Stimulated activated CD4-positive, alpha-beta T cell treated with anti-CD3 and anti-CD28 coated beads, Interleukin-1b, Interleukin-23, amount 100 ng/mL, for 48 hours (primary cell): ENCODE measurements around the gene OVOL1.
"Not testable (repeated sequence)": the region's sequence is repeated elsewhere in the genome, so short reads cannot be mapped to it uniquely, and the experiment has no call there.

Experiments used
- DNase-seq: peaks from one replicate; pipeline ENCODE4 v3.0.0-alpha.2; 2020

Gene OVOL1

DNA sequence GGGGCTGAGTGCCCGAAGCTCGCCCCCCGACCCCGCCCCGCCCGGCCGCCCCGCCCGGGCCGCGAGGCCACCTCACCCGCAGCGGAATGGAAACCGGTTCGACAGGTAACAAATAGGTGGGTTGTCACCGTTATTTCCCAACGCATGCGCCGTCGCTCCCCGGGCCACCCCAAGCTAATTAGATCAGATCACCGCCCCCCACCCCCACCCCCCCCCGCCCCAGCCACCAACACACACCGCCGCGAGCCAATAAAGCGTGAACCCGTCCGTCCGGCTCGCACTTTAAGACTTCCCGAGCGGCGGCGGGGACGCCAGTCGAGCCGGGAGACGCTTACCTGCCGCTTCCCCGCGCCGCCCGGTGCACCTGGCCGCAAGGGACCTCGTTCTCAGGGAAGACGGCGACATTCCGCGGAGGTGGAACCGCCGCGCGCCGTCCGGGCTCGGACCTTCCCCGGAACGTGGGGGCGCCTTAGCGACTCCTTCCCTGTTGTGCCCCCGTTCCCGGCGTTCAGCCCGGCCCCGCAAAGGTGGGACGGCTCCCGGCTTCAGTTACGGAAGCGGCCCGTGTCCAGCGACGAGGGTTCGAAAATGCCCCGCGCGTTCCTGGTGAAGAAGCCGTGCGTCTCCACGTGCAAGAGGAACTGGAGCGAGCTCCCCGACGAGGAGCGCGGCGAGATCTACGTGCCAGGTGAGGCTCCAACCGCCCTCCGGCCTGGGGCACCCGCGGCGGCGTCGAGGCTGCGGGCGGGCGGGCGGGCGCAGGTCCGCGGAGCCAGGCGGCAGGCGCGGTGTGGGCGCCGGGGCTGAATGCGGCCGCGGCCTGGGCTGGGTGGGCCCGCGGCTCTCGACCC lies at the start of gene OVOL1:
Gene OVOL1, plus strand, starts transcription at position 278 of the 851 bp plus-strand sequence. Its CDS starts 311 bp downstream, at position 589.
- no peak for DNase-seq

DNA sequence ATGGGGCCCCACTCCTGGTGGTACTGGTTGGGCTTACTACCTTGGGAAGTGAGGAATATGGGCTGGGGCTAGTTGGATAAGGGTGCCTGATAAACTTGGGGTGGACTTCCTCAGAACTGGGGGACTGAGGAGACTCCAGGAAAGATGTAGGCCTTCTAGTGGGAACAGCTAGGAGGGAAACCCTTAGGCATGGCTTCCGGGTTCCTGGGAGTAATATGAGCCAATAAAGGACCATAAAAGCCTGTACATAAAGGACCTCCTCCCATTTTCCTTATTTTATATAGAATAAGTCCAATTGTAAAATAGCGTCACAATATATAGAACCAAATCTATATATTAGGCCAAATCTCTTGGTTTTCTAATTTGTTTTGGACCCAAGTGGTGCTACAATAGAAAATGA lies 47.8 kb upstream of the OVOL1 start:
- no peak for DNase-seq

DNA sequence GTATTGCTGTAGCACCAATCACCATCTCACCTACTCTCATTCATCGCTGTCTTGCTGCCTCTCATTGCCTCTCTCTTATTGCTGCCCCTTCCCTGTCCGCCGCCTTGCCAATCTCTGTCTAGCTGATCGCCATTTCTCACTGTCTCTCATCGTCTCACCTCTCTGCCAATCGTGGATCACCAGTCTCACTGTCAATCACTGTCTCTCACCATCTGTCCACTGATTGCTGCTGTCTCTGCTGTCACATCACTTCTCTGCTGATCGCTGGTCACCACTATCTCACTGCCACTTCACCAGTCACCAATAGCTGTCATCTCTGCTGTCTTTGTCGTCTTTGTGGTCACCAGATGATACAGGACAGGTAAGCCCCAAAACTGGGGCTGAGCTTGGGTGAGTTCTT lies 45.7 kb upstream of the OVOL1 start:
- no peak for DNase-seq

DNA sequence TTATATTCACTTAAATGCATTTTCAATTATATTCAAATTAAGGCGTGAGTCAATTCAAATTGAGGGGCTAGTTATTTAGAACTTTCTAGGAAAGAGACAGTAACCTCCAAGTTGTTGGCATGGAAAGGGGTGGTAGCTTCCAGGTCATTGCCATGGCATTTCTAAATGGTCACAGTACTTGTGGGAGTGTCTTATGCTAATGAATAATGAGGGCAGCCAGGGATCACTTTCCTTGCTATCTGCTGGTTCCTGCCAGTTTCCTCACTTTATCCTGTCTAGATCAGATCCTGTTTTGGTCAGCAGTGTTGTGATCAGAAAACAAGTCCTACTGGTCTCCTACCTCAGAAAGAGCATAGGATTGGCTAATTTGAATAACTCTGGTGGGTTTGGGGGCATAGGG lies 44.5 kb upstream of the OVOL1 start:
- no peak for DNase-seq

DNA sequence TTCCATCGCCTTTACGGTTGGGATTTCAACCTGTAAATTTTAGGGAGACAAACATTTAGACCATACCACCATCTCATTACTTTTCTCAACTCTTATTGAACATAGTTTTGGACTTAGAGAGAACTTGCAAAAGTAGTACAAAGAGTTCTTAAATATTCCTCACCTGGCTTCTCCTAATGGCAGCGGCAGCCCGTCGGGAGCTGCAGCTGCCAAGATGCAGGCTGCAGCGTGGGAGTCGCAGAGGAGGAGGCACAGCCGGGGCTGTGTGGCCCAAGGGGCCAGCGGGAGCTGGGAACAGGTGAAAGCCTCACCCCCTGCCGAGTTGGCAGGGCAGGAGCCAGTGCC lies 43.2 kb upstream of the OVOL1 start:
- DNase-seq, result no peak

DNA sequence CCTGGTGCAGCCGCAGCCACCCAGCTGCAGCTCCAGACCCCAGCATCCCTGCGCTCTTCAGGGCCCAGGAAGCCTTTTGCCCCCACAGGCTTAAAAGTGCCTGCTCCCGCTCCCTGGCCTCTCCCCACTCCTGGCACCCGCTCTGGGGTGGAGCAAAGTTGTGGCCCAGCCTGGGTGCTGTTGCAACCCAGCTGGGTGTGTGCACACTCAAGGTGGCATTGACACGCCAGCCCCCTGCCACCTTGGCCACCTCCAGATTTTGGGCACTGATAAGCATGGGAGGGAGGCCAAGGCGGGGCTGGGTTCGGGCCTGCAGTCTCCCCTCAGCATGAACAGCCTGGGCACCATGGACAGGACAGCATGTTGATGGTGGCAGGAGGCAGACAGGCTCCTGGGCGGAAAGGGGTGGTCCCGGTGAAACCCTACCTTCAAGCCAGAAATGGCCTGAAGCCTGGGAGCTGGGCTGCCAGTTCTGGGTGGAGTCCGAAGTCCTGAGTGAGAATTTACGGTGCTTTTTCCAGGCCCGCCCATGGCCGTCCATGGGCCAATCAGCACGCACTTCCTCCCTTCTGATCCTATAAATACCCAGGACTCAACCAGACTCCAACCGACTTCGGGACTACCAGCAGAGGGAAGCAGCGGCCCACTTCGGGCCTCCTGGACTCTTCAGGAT lies 42.7 kb upstream of the OVOL1 start:
- DNase-seq, result peak; percentile 21

DNA sequence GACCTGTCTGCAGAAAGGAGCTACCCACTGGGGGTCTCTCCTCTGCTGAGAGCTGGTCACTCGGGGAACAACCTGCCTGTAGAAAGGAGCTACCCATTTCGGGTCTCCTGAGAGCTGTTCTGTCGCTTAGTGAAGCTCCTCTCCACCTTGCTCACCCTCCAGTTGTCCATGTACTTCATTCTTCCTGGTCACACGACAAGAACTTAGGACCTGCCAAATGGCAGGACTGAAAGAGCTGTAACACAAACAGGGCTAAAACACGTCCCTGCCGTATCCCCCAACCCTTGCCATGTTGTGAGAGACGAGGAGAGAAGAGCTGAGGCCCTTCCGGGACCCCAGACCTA lies 42.2 kb upstream of the OVOL1 start:
- DNase-seq, result no peak

DNA sequence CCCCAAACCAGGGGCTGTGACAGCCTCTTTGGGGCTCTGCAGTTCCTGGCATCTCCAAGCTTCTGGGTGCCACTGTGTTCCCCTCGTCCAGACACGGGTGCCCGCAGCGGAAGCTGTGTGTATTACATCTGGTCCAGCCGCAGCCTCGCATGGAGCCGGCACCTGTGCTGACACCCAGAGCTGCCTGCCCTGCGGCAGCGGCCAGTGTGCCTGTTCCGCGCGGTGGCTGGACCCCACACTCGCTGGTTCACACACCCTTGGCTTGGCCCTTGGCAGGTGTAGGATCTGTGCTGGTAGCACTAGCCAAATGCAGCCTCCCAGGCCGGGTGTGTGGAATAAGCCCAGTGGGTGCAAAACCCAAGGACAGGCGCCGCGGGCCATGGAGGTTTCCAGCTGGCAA lies 41.8 kb upstream of the OVOL1 start:
- DNase-seq, result no peak

DNA sequence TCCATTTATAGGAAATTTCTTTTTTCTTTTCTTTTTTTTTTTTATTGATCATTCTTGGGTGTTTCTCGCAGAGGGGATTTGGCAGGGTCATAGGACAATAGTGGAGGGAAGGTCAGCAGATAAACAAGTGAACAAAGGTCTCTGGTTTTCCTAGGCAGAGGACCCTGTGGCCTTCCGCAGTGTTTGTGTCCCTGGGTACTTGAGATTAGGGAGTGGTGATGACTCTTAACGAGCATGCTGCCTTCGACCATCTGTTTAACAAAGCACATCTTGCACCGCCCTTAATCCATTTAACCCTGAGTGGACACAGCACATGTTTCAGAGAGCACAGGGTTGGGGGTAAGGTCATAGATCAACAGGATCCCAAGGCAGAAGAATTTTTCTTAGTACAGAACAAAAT lies 24.7 kb upstream of the OVOL1 start:
- not testable (repeated sequence) for DNase-seq

DNA sequence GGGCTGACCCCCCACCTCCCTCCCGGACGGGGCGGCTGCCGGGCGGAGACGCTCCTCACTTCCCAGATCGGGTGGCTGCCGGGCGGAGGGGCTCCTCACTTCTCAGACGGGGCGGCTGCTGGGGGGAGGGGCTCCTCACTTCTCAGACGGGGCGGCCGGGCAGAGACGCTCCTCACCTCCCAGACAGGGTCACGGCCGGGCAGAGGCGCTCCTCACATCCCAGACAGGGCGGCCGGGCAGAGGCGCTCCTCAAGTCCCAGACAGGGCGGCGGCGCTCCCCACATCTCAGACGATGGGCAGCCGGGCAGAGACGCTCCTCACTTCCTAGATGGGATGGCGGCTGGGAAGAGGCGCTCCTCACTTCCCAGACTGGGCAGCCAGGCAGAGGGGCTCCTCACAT lies 24.0 kb upstream of the OVOL1 start:
- not testable (repeated sequence) for DNase-seq

DNA sequence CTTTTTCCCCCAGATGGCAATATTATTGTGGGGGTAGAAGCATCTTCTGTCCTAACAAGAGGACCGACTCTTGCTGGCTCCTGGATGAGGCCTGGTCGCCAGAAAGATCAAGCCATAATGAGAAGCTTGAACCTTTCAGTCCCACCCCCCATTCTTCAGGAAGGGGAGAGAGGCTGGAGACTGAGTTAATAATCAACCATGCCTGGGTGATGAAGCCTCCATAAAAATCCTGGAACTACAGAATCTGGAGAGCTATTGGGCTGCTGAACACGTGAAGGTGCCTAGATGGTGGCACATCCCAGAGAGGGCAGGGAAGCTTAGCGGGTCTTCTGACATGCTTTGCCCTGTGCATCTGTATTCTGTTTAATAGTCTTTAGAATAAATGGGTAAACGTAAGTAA lies 22.4 kb upstream of the OVOL1 start:
- DNase-seq, result no peak

DNA sequence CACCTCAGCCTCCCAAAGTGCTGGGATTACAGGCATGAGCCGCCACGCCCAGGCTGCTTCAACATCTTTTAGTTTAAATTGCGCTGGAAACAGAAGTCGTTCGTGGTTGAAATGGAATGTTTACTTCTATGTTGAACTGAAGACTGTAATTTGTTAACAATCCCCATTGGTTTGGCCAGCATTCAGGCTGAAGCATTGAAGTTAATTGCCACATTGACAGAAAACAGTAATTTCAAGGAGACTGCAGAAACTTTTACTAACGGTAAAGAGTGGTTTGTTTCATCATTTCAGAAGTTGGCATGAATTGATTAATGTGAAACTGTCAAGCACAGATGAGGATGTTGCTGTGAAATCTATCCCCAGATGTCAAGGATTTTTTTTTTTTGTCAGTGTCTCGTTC lies 20.3 kb upstream of the OVOL1 start:
- DNase-seq, result no peak

DNA sequence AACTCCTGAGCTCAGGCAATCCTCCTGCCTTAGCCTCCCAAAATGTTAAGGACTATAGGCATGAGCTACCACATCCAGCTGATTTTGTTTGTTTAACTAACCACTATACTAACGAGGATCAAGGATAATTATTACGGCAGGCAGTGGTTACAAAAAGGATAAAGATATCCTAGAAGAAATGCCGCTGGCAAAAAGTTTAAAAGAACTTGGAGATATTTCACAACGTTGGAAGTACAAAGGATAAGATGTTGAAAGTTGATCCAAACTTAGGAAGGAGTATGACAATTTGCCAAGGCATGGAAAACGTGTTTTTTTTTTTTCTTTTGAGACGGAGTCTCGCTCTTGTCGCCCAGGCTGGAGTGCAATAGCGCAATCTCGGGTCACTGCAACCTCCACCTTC lies 19.5 kb upstream of the OVOL1 start:
- no peak for DNase-seq

DNA sequence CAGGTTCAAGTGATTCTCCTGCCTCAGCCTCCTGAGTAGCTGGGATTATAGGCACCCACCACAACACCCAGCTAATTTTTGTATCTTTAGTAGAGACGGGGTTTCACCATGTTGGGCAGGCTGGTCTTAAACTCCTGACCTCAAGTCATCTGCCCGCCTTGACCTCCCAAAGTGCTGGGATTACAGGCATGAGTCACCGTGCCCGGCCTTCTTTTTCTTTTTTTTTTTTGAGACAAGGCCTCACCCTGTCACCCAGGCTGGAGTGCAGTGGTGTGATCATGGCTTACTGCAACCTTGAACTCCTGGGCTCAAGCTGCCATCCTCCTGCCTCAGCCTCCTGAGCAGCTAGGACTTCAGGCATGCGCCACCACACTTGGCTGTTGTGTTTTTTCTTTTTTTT lies 19.1 kb upstream of the OVOL1 start:
- not testable (repeated sequence) for DNase-seq

DNA sequence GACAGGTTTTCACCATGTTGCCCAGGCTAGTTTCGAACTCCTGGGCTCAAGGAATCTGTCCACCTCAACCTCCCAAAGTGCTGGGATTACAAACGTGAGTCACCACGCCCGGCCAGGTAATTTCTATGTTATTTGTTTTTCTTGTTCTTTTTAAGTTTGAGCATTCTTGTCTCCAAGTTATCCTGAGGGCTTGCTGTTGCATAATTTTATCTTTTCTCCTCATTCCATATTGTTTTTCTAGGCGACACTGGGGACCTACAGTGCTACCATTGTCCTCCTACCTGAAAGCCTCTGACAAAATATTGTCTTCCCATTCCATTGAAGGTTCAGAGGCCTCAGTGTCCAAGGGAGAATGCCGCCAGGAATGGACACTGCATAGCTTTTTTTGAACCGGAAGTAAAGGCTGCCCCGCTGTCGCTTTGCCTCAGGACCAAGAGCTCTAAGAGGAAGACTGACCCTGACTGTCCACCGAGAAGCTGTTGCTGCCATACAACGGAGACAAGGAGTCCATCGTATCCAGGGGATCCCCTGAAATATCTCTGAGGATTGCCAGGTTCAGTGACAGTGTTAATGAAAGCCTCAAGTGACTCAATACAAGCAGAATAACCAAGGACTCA lies 15.8 kb upstream of the OVOL1 start:
- no peak for DNase-seq

DNA sequence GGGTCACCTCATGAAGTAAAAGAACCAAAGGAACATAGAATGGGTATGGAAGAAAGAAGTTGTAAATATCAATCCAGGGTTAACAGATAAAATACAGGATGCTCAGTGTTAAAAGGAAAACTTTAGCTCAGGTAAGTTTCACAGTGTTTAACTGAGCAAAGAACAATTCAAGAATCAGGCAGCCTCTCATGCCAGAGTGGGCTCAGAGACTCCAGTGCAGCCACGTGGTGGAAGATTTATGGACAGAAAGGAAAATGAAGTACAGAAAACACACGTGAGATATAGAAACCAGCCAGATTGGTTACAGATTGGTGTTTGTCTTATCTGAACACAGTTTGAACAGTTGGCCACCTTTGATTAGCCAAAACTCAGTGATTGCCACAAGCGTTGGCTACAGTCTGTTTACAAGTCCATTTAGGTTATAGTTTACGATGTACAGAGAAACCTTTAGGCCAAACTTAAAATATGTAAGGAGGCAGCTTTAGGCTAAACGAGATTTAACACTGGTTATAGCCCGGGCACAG lies 15.2 kb upstream of the OVOL1 start:
- DNase-seq, result no peak

DNA sequence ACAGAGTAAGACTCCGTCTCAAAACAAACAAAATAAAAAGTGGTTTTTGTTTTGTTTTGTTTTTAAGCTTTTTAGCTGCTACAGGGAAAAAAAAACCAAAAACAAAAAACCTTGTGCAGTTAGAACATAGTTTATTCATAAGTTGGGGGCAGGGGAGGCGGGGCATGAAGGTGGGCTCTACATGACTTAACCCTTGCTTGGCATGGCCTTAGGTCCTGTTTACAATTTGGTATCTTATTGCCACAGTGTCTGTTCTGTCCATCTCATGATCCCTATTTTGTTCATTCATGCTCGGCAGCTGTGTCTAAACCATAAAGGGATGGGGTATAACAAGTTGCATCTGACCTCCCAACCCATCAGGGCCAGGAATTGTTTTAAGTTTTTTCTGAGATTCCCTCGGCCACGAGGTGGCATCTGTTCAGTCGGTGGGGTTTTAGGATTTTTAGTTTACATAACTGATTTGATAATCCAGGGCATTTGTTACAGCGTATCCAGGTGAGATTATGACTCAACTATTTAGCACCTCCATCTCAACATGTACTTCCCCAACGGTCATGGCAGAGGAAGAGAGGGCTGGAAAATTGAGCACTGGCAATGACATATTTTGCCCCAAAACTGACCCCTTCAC lies 13.0 kb upstream of the OVOL1 start:
- no peak for DNase-seq

DNA sequence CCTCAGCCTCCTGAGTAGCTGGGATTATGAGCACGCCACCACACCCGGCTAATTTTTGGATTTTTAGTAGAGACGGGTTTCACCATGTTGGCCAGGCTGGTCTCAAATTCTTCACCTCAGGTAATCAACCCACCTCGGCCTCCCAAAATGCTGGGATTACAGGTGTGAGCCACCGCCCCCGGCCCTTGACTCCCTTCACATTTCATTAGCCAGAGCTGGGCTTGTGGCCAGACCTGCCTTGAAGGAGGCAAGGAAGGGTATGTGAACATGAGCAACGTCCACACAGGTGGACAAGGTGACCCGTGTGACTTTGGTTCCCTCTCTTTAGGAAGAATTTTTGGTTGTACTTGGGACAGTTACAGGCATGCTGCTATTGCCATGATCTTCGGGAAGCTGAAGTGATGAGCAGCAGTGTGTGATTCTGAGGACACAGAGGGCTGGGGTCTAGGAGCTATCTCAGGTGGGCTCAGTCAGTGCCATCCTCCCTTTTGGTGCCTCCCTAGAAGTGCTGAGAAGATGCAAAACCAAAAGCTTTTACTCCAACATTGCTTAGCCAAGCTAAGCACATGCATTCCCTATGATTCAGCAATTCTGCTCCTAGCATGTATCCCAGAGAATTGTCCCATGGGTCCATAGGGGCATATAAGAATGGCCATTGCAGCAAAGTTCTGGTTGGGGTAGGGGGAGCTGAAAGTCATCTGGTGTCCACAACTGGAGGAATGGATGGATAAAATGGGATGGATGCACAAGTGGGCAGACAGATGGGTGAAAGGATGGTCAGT lies 12.1 kb upstream of the OVOL1 start:
- no peak for DNase-seq

DNA sequence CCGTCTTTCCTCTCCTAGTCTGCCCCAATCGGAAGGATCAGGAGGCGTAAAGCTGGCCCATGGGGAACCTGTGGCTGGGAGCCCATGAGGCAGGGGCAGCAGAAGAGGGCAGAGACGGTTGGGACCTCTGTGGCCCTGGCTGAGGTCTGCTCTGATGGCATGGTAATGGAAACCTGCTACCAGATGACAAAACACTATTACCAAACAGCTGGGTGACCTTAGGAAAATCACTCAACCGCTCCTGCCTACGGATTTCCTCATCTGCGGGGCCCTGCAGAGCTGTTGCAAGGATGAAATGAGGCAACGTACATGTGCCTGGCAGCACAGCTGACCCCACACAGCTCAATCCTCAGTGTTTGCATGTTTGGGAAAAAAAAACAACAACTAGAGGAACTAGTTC lies 10.7 kb upstream of the OVOL1 start:
- DNase-seq, result no peak

DNA sequence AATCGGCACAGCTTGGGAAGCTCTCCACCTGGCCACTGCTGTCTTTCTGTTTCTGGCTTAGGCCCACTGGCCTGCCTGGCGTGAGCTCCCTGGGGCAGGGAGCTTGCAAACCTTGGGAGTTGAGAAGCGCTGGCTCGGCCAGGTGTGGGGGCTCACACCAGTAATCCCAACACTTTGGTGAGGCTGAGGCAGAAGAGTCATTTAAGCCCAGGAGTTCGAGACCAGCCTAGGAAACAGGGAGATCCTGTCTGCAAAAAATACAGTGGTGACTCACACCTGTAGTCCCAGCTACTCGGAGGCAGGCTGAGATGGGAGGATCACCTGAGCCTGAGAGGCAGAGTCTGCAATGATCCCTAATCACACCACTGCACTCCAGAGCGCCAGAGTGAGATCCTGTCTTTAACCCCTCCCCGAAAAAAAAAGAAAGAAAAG lies 10.1 kb upstream of the OVOL1 start:
- no peak for DNase-seq

DNA sequence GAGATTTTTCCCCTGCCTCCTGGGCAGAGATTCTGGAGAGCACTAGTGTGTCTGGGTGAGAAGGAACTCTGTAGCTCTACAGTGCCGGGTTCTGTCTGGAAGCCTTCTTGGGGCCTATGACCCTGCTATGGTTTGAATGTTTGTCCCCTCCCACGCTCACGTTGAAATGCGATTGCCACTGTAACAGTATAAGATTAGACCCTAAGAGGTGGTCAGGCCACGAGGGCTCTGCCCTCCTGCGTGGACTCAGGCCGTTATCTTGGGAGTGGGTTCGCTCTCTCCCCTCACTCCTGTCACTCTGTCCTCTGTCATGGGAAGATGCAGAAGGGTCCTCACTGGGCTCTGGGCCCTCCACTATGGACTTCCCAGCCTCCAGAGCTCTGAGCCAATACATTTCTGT lies 9.6 kb upstream of the OVOL1 start:
- no peak for DNase-seq

DNA sequence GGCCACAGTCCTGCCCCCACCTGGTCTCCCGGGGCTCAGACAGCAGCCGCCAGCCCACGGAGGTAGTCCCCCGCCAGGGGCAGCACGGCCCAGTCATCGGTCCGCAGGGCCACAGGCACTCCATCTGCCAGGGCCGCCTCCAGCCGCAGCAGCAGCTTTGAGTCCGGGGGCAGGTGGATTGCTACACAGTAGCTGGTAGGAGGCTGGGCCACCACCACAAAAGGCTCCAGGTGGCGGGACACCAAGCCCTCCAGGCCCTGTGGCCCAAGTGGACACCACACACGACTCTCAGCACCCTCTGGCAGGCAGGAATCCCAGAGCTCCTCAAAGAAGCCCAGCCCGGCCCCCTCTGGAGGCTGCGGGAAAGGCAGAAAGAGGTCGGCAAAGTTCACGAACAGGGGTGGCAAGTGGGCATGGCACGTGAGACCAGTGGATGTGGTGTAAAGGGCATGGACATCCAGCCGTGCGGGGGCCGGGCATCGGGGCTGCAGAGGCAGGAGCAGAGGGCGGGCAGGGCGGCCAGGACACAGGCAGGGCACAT lies 9.0 kb upstream of the OVOL1 start:
- DNase-seq, result no peak
